ENCODE data around the gene SAT1.

SAT1 gene

GRCh38 chrX:23811108-23811651 lies 28.2 kb downstream of the SAT1 start:
- peak; percentile 5 for DNase-seq (ENCODE audit: low spot score)

- DNase-seq (ENCODE audit: low spot score): no peak
These were observed 28.7 kb downstream of the SAT1 start for GRCh38 chrX:23811656-23812055.

- no peak for DNase-seq (ENCODE audit: low spot score)
These were observed 30.8 kb downstream of the SAT1 start for GRCh38 chrX:23813808-23814207.

DNA sequence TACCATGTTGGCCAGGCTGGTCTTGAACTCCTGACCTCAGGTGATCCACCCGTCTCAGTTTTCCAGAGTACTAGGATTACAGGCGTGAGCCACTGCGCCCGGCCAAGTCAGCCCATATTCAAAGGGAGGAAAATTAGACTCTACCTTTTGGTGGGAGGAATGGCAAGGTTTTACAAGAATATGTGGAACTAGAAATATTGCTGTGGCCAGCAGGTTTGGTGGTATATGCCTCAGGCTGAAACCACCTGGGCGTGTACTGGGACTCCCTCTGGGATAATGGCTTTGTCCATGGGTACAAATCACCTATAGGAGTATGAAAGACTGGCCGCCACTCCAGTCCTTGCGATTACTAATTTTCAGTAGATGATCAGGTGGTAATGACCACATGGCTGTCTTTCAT lies 32.4 kb downstream of the SAT1 start:
- DNase-seq (ENCODE audit: low spot score): no peak

GRCh38 chrX:23816179-23816578 lies 33.2 kb downstream of the SAT1 start:
- DNase-seq (ENCODE audit: low spot score): no peak

DNA sequence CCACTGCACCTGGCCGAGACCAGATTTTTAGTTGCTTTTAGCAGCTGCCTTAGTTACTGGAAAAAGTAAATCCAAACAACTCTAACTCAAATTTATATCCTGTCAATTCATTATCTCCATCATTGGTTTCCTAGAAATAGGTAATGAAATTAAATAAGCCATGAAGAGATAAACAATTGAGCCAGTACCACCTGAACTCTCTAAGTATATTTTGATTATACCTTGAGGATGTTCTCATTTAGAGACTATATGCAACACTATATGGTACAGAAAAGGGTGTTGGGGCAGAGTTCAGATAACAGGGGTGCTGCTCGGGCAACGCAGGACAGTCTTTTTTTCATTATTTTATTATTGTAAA lies 35.0 kb downstream of the SAT1 start:
- no peak for DNase-seq (ENCODE audit: low spot score)

DNA sequence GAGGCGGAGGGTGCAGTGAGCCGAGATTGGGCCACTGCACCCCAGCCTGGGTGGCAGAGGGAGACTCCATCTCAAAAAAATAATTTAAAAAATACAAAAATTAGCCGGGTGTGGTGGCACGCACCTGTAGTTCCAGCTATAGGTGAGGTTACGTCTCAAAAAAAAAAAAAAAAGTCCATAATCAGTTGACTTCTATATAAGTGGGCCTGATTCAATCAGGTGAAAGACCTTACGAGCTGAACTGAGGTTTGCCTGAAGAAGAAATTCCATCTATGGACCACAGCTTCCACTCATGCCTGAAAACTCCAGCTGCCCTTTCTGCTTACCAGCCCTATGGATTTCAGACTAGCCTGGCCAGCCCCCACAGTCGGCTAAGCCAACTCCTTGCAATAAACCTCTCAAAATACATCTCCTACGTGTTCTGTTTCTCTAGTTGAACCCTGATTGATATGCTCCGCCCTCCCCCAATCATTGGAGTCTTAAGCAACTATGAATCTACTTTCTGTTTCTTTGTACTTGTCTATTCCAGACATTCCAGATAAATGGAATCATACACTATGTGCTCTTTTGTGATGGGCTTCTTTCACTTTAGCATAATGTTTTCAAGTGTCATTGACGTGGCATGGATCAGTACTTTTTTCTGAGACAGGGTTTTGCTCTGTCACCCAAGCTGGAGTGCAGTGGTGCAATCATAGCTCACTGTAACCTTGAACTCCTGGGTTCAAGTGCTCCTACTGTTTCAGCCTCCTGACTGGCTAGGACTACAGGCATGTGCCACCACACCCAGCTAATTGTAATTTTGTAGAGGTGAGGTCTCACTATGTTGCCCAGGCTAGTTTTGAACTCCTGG lies 36.6 kb downstream of the SAT1 start:
- DNase-seq (ENCODE audit: low spot score): no peak

- no peak for DNase-seq (ENCODE audit: low spot score)
These were observed 37.3 kb downstream of the SAT1 start for GRCh38 chrX:23820235-23820782.

DNA sequence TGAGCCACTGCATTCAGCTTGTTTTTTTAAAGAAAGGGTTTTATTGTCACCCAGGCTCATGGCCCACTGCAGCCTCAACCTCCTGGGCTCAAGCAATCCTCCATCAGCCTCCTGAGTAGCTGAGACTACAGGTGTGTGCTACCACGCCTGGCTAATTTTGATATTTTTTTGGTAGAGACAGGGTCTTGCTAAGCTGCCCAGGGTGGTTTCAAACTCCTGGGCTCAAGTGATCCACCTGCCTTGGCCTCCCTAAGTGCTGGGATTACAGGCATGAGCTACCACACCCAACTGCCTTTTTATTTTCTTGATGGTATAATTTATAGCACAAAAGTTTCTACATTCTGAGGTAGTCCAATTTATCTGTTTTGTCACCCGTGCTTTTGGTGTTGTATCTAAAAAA lies 38.9 kb downstream of the SAT1 start:
- DNase-seq (ENCODE audit: low spot score): no peak

GRCh38 chrX:23822397-23822796 lies 39.4 kb downstream of the SAT1 start:
- no peak for DNase-seq (ENCODE audit: low spot score)

GRCh38 chrX:23822841-23823240 lies 39.9 kb downstream of the SAT1 start:
- no peak for DNase-seq (ENCODE audit: low spot score)

DNA sequence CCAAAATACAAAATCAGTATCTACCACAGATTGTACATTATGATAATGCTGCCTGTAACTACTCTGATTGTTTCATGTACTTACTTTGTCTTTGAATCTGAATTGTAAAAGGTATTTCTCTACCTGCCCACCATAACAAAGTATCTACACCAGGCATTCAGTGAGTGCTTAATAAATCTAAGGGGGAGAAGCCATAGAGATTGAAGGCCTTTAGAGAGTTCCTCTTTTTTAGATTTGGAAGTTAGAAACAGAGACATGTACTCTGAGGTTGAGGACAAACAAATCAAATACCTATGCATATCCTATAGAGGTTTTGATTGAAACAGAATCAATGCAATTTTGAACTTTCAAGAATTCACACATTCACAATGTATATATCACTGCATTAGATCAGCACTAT lies 42.7 kb downstream of the SAT1 start:
- DNase-seq (ENCODE audit: low spot score): no peak

GRCh38 chrX:23826216-23826615 lies 43.2 kb downstream of the SAT1 start:
- DNase-seq (ENCODE audit: low spot score): no peak

DNA sequence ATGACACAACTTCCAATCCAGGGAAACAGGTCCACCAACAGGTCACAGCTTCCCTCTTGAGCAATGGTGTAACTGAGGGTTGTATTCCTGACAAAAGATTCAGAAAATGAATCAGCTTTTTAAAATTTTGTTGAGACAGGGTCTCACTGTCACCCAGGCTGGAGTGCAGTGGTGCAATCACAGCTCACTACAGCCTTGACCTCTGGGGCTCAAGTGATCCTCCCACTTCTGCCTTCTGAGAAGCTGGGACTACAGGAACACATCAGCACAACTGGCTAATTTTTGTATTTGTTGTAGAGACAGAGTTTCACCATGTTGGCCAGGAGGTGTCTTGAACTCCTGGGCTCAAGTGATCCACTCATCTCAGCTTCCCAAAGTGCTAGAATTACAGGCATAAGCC lies 43.7 kb downstream of the SAT1 start:
- no peak for DNase-seq (ENCODE audit: low spot score)

GRCh38 chrX:23828881-23829280 lies 45.9 kb downstream of the SAT1 start:
- no peak for DNase-seq (ENCODE audit: low spot score)

DNA sequence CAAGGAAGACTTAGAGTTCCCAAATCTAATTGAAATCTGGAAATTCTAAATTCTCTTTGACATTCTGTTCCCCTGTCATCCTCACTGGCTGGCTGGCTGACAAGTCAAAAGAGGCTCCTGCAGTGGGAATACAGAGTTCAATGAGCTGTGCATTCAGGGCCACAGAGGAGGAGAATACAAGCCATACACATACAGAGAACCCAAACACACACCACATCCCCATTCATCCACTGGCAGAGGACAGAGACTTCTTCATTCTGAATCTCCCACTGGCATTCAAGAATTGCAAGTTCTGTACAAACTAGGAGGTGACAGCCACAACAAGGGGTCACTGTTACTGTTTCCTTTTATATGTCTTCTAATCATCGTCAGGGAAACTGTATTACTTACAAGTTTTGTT lies 49.7 kb downstream of the SAT1 start:
- no peak for DNase-seq (ENCODE audit: low spot score)
